HCT116 (cell line): ENCODE measurements around the gene ACP4. TPM values are rescaled to one million over a fixed set of nuclear protein-coding genes. Genes with fewer than 3 reads are reported as not detected.

Experiments
- ATAC-seq: fragments of 200-7000 bp; cut with Tn5 transposase; 2 replicates; pipeline ENCODE4 v1.9.1; 2020; ENCODE audit warnings: mild to moderate bottlenecking, moderate library complexity
- BruUV-seq: library from RNA; stranded (reverse); fragments of 400-500 nt; replicated peaks from 2 replicates; lab custom pipeline; 2021; lab: Mats Ljungman, UMichigan
- CTCF ChIA-PET: fragments of 300-600 bp; sonication (Branson Sonifier 250); formaldehyde crosslinking; loops from one replicate; lab custom pipeline; 2021; ENCODE audit warnings: antibody characterized with exemption; lab: Charles Lee
- POLR2A ChIA-PET: fragments of 300-600, 350-600 bp; sonication (Branson Sonifier 250); formaldehyde crosslinking; loops from one replicate; lab custom pipeline; 2021; ENCODE audit warnings: antibody characterized with exemption; lab: Charles Lee
- RAD21 ChIA-PET, 2 experiments: fragments of 300-600 bp; sonication (Branson Sonifier 250); formaldehyde crosslinking; loops; one replicate each; lab custom pipeline; 2023; ENCODE audit warnings: low total read pairs in 2 of 2; ENCODE audit not compliant: uncharacterized antibody in 2 of 2, unreplicated experiment in 2 of 2, low non-redundant PET in 1 of 2; lab: Charles Lee
- DNase-seq: peaks from one replicate; pipeline ENCODE4 v3.0.0-alpha.2; 2010; ENCODE audit warnings: low read depth, low spot score
- H2AFZ ChIP-seq: fragments of 200-600 bp; shearing (Covaris generic), sonication (generic); 2 replicates; pipeline ENCODE4 v1.6.1; 2017; ENCODE audit warnings: low read depth, mixed run types, mixed read lengths, antibody characterized with exemption, low read length; ENCODE audit not compliant: poor library complexity, severe bottlenecking
- H3K27ac ChIP-seq: 2 replicates; pipeline ENCODE4 v1.5.1; 2012; ENCODE audit warnings: low read depth, low read length
- H3K27me3 ChIP-seq: fragments of 200-600 bp; sonication (generic); 2 replicates; pipeline ENCODE4 v1.6.1; 2016; ENCODE audit warnings: mixed run types, low read length, mixed read lengths; ENCODE audit not compliant: insufficient read depth
- H3K36me3 ChIP-seq, 2 experiments: fragments of 200-500 bp in 1 of 2; fragments of 200-600 bp in 1 of 2; sonication (Bioruptor generic) in 1 of 2; sonication (generic) in 1 of 2; 2 replicates each; pipeline versions ENCODE4 v1.5.1 to v1.6.1; 2014 to 2016; ENCODE audit warnings: low read length in 2 of 2, inconsistent platforms in 1 of 2, mixed read lengths in 1 of 2, mixed run types in 1 of 2; ENCODE audit not compliant: insufficient read depth in 2 of 2, control insufficient read depth in 1 of 2
- H3K4me1 ChIP-seq, 2 experiments: fragments of 200-600 bp in 1 of 2; sonication (generic) in 1 of 2; 2 replicates each; pipeline versions ENCODE4 v1.5.1 to v1.6.1; 2012 to 2017; ENCODE audit warnings: low read length in 2 of 2, inconsistent platforms in 1 of 2, mild to moderate bottlenecking in 1 of 2, mixed read lengths in 1 of 2, mixed run types in 1 of 2, moderate library complexity in 1 of 2; ENCODE audit not compliant: insufficient read depth in 2 of 2, control insufficient read depth in 1 of 2
- H3K4me2 ChIP-seq: fragments of 200-600 bp; sonication (generic); 2 replicates; pipeline ENCODE4 v1.6.1; 2017; ENCODE audit warnings: mixed run types, low read length, mixed read lengths
- H3K4me3 ChIP-seq, 2 experiments: fragments of 200-600 bp in 1 of 2; sonication (generic) in 1 of 2; replicated peaks in 1 of 2; 2 replicates each; pipeline ENCODE4 v1.5.1; 2011 to 2016; ENCODE audit warnings: low read length in 2 of 2, control low read depth in 1 of 2, low read depth in 1 of 2, mild to moderate bottlenecking in 1 of 2, mixed read lengths in 1 of 2, mixed run types in 1 of 2
- H3K79me2 ChIP-seq: fragments of 200-600 bp; sonication (generic); 2 replicates; pipeline ENCODE4 v1.6.1; 2017; ENCODE audit warnings: mild to moderate bottlenecking, mixed run types, low read length, moderate library complexity, mixed read lengths; ENCODE audit not compliant: insufficient read depth
- H3K9ac ChIP-seq: fragments of 200-600 bp; sonication (generic); 2 replicates; pipeline ENCODE4 v1.6.1; 2016; ENCODE audit warnings: low read length, mixed read lengths
- H3K9me2 ChIP-seq: fragments of 200-600 bp; sonication (generic), shearing (Covaris generic); 2 replicates; pipeline ENCODE4 v1.6.1; 2017; ENCODE audit warnings: mixed run types, mild to moderate bottlenecking, moderate library complexity; ENCODE audit not compliant: insufficient read depth
- H3K9me3 ChIP-seq, 2 experiments: fragments of 200-500 bp in 1 of 2; fragments of 200-600 bp in 1 of 2; sonication (Bioruptor generic) in 1 of 2; sonication (generic) in 1 of 2; 2 replicates each; pipeline ENCODE4 v1.6.1; 2014 to 2017; ENCODE audit warnings: low read length in 2 of 2, mixed read lengths in 2 of 2, inconsistent platforms in 1 of 2, low read depth in 1 of 2, mild to moderate bottlenecking in 1 of 2, mixed run types in 1 of 2, moderate library complexity in 1 of 2; ENCODE audit not compliant: control insufficient read depth in 1 of 2, insufficient read depth in 1 of 2
- H4K20me1 ChIP-seq: fragments of 200-600 bp; sonication (generic), shearing (Covaris generic); 2 replicates; pipeline ENCODE4 v1.6.1; 2017; ENCODE audit warnings: mixed run types, mild to moderate bottlenecking, moderate library complexity; ENCODE audit not compliant: insufficient read depth
- CBX3 ChIP-seq: IDR thresholded peaks from 2 replicates; pipeline ENCODE4 v1.6.1; 2012; ENCODE audit warnings: low read depth
- CEBPB ChIP-seq: IDR thresholded peaks from 2 replicates; pipeline ENCODE4 v1.6.1; 2012; ENCODE audit warnings: low read depth
- EGR1 ChIP-seq: IDR thresholded peaks from 2 replicates; pipeline ENCODE4 v1.6.1; 2012; ENCODE audit warnings: low read depth
- EZH2 ChIP-seq: fragments of 200-600 bp; sonication (generic); IDR thresholded peaks from 2 replicates; pipeline ENCODE4 v1.6.1; 2017; ENCODE audit warnings: antibody characterized with exemption, mixed run types
- EZH2phosphoT487 ChIP-seq: fragments of 200-600 bp; IDR thresholded peaks from 2 replicates; pipeline ENCODE4 v1.6.1; 2018; ENCODE audit warnings: antibody characterized with exemption, borderline replicate concordance
- FOSL1 ChIP-seq: IDR thresholded peaks from 2 replicates; pipeline ENCODE4 v1.6.1; 2012; ENCODE audit warnings: low read depth
- POLR2A ChIP-seq: IDR thresholded peaks from 2 replicates; pipeline ENCODE4 v1.7.0; 2011; ENCODE audit warnings: borderline replicate concordance; ENCODE audit not compliant: insufficient read depth, insufficient read length; ENCODE audit errors: extremely low read depth
- SIN3A ChIP-seq: IDR thresholded peaks from 2 replicates; pipeline ENCODE4 v1.6.1; 2012; ENCODE audit warnings: low read depth
- SP1 ChIP-seq: IDR thresholded peaks from 2 replicates; pipeline ENCODE4 v1.6.1; 2012; ENCODE audit warnings: low read depth
- YY1 ChIP-seq: IDR thresholded peaks from 2 replicates; pipeline ENCODE4 v1.6.1; 2011; ENCODE audit warnings: low read length, low read depth, moderate library complexity, mild to moderate bottlenecking; ENCODE audit not compliant: insufficient replicate concordance; ENCODE audit errors: extremely low read depth
- ZFX ChIP-seq: fragments of 450-650 bp; IDR thresholded peaks from 2 replicates; pipeline ENCODE4 v1.6.1; 2017
- ZNF274 ChIP-seq: fragments of 200-500 bp; sonication (Bioruptor generic); IDR thresholded peaks from 2 replicates; pipeline ENCODE4 v1.6.1; 2014; ENCODE audit warnings: mild to moderate bottlenecking, low read depth, low read length, inconsistent platforms
- intact Hi-C: fragments of 100-400 bp; cut with micrococcal nuclease; formaldehyde crosslinking; loops from 2 replicates; pipeline ENCODE4 v1.10.0; 2022
- total RNA-seq: library from RNA; stranded (reverse); gene quantifications from one replicate; pipeline ENCODE4 v1.2.1, GENCODE V29; 2021; ENCODE audit not compliant: unreplicated experiment
- TF ChIP-seq, protein P1 (sequence below): IDR thresholded peaks from 2 replicates; pipeline ENCODE4 v1.6.1; 2012
- TF ChIP-seq, protein P2 (sequence below): IDR thresholded peaks from 2 replicates; pipeline ENCODE4 v1.6.1; 2012
- TF ChIP-seq, protein P3 (sequence below): IDR thresholded peaks from 2 replicates; pipeline ENCODE4 v1.6.1; 2012; ENCODE audit warnings: low read depth
- TF ChIP-seq, protein P4 (sequence below), 3 experiments: fragments of 200-600 bp in 1 of 3; sonication (generic) in 1 of 3; IDR thresholded peaks in 2 of 3; conservative IDR thresholded peaks in 1 of 3; 2 replicates each; pipeline ENCODE4 v1.5.1; 2012 to 2017; ENCODE audit warnings: low read depth in 2 of 3, low read length in 2 of 3, antibody characterized with exemption in 1 of 3, borderline replicate concordance in 1 of 3, control low read depth in 1 of 3, mild to moderate bottlenecking in 1 of 3, mixed read lengths in 1 of 3, mixed run types in 1 of 3, moderate library complexity in 1 of 3; ENCODE audit not compliant: insufficient read depth in 1 of 3

ACP4 gene
- total RNA-seq, 1 experiment from 2014 or later: not detected

DNA sequence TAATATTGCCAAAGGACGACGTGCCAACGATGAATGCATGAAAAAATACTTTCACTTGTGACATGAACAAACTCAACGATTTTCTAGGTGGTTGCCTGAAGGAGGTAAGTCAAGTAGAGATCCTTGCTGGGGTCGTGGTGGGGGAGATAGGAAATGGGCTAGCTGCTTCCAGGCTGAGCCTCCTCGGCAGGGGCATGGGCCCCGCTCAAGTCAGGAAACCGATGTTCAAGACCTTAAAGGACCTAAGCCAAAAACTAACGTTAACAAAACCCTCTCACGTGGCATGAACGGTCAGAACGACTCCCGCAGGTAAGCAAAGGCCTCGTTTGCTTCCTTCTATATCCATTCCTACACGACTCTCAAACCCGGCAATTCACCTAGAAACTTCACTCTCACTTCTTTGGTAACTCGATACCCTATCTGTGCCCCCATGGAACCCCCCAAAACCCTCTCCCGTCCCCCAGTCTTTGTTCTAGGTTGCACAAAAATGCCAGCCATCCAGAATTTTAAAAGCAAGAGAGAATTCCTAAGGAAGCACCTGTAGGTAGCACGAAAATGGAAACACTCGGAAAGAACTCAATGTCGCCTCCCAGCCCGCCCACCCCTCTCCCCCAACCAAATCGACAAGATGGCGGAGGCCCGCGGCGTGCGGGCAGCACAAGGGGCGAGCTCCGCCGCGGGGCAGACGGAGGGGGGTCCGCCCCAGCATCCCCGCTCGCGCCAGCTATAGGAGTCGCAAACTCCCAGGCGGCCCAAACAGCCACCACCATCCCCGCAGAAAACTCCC, 13.6 kb downstream of the ACP4 start (continued):
- TF ChIP-seq, protein P1, sequence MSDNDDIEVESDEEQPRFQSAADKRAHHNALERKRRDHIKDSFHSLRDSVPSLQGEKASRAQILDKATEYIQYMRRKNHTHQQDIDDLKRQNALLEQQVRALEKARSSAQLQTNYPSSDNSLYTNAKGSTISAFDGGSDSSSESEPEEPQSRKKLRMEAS: no peak
- TF ChIP-seq, protein P2, sequence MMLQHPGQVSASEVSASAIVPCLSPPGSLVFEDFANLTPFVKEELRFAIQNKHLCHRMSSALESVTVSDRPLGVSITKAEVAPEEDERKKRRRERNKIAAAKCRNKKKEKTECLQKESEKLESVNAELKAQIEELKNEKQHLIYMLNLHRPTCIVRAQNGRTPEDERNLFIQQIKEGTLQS: no peak
- TF ChIP-seq EZH2phosphoT487: no peak

DNA sequence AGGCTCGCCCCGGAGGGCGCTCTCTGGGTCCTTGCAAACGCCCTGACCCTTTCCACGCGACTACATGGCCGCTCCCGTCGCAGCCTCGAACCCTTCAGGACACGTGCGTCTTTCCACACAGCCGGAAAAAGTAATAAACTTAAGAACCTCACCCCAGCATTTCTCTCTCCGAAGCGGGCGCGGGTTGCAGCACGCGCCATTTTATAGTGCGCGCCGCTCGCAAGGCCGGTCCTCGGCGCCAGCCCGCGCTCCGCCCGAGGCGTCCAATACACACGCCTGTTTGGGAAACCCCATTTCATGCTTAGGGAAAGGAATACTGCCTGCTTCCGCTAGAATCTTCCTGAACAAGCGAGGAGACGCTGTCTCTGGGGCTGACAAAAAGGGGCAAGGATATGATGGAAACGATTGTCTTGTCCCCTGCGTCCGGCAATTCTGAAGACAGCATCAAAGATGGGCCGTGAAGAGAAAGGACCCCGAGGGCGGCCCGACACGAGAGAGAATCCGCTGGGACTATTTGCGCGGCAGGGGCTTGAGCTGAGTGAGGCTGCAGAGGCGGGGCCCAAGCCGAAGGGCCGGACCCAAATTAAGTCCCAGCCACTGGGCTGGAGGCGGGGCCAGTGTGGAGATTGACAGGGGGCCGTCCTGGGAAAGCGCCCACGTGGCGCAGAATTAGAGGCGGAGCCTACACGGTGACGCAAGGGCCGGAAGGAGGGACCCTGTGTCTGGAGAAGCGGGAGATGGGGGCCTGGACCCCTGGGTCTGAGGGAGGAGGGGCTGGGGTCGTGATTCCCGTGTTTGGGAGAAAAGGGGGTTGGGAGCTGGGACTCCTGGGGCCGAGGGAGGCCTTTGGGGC, 14.4 kb downstream of the ACP4 start:
- peaks cover 36% of the 10 kb centered on the region; the same call in 1 of the 2 replicates for H4K20me1 ChIP-seq
- H3K4me3 ChIP-seq: peak overlapping the region; percentile 89 to 94
- CTCF ChIA-PET: interaction anchor here (1.0 kb wide), 2 partner anchors 9 to 117 kb away, joined by 3 to 6 read pairs; no protein-coding TSS in a partner anchor
- H2AFZ ChIP-seq: peak overlapping the region; percentile 76
- DNase-seq: peak; percentile 98
- RAD21 ChIA-PET: no interaction called here
- ATAC-seq: peak; percentile 92
- BruUV-seq: no TSS peak
- peak overlapping the region; percentile 93 for H3K27ac ChIP-seq
- no peaks in the 10 kb centered on the region for H3K9me3 ChIP-seq
- H3K9ac ChIP-seq: peak overlapping the region; percentile 98
- H3K36me3 ChIP-seq: peaks cover 21 to 37% of the 10 kb centered on the region in 2 experiments
- no peaks in the 10 kb centered on the region for H3K9me2 ChIP-seq
- intact Hi-C loops: loop anchor here (2.0 kb wide), 1 partner anchor 32 kb away; no protein-coding TSS in a partner anchor
- H3K27me3 ChIP-seq: no peaks in the 10 kb centered on the region
- H3K4me1 ChIP-seq: peaks cover 9 to 24% of the 10 kb centered on the region in 2 experiments
- peak overlapping the region; percentile 90 for H3K4me2 ChIP-seq
- peaks cover 46% of the 10 kb centered on the region for H3K79me2 ChIP-seq
- POLR2A ChIA-PET: interaction anchor here (0.6 to 2.7 kb wide), 17 partner anchors 9 to 421 kb away, joined by 3 to 19 read pairs (median 3); partner anchors contain the start of gene POLD1
- peak; percentile 95 for TF ChIP-seq SP1
- TF ChIP-seq YY1: peak; percentile 62
- TF ChIP-seq, protein P3, sequence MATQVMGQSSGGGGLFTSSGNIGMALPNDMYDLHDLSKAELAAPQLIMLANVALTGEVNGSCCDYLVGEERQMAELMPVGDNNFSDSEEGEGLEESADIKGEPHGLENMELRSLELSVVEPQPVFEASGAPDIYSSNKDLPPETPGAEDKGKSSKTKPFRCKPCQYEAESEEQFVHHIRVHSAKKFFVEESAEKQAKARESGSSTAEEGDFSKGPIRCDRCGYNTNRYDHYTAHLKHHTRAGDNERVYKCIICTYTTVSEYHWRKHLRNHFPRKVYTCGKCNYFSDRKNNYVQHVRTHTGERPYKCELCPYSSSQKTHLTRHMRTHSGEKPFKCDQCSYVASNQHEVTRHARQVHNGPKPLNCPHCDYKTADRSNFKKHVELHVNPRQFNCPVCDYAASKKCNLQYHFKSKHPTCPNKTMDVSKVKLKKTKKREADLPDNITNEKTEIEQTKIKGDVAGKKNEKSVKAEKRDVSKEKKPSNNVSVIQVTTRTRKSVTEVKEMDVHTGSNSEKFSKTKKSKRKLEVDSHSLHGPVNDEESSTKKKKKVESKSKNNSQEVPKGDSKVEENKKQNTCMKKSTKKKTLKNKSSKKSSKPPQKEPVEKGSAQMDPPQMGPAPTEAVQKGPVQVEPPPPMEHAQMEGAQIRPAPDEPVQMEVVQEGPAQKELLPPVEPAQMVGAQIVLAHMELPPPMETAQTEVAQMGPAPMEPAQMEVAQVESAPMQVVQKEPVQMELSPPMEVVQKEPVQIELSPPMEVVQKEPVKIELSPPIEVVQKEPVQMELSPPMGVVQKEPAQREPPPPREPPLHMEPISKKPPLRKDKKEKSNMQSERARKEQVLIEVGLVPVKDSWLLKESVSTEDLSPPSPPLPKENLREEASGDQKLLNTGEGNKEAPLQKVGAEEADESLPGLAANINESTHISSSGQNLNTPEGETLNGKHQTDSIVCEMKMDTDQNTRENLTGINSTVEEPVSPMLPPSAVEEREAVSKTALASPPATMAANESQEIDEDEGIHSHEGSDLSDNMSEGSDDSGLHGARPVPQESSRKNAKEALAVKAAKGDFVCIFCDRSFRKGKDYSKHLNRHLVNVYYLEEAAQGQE: no peak
- peak; percentile 7; the same call in 1 of the 2 replicates for TF ChIP-seq FOSL1
- no peak for TF ChIP-seq EZH2
- peak; percentile 73 for TF ChIP-seq CEBPB
- TF ChIP-seq CBX3: 0 out of 2 replicates have a peak, but pooled peaks have one; percentile 43
- peak; percentile 98 for TF ChIP-seq POLR2A
- TF ChIP-seq, protein P2: no peak
- TF ChIP-seq SIN3A: peak; percentile 94
- no peak for TF ChIP-seq ZFX
- TF ChIP-seq, protein P4, sequence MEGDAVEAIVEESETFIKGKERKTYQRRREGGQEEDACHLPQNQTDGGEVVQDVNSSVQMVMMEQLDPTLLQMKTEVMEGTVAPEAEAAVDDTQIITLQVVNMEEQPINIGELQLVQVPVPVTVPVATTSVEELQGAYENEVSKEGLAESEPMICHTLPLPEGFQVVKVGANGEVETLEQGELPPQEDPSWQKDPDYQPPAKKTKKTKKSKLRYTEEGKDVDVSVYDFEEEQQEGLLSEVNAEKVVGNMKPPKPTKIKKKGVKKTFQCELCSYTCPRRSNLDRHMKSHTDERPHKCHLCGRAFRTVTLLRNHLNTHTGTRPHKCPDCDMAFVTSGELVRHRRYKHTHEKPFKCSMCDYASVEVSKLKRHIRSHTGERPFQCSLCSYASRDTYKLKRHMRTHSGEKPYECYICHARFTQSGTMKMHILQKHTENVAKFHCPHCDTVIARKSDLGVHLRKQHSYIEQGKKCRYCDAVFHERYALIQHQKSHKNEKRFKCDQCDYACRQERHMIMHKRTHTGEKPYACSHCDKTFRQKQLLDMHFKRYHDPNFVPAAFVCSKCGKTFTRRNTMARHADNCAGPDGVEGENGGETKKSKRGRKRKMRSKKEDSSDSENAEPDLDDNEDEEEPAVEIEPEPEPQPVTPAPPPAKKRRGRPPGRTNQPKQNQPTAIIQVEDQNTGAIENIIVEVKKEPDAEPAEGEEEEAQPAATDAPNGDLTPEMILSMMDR (IDR thresholded peaks at IDR 0.05 in 2 of 3, conservative IDR thresholded peaks at IDR 0.05 in 1 of 3; ENCODE audit: borderline replicate concordance in 1 of 3, insufficient read depth in 1 of 3, low read depth in 2 of 3, low read length in 2 of 3): no peak
- TF ChIP-seq ZNF274: no peak
- no peak for TF ChIP-seq EGR1
